Mammary epithelial cell (primary cell): ENCODE measurements around the gene IBTK.

Experiments
- CTCF ChIP-seq, 2 donors: IDR thresholded peaks in 1 of 2; conservative IDR thresholded peaks in 1 of 2; 2 replicates each; pipeline ENCODE4 v1.5.1; 2011 to 2012; ENCODE audit warnings: inconsistent platforms in 2 of 2, low read length in 2 of 2, mild to moderate bottlenecking in 2 of 2, control low read depth in 1 of 2, low read depth in 1 of 2; ENCODE audit not compliant: insufficient read depth in 1 of 2; ENCODE audit errors: extremely low read depth in 1 of 2
- EZH2 ChIP-seq: IDR thresholded peaks from 2 replicates; pipeline ENCODE4 v1.6.1; 2012; ENCODE audit warnings: low read length, inconsistent platforms, borderline replicate concordance

DNA sequence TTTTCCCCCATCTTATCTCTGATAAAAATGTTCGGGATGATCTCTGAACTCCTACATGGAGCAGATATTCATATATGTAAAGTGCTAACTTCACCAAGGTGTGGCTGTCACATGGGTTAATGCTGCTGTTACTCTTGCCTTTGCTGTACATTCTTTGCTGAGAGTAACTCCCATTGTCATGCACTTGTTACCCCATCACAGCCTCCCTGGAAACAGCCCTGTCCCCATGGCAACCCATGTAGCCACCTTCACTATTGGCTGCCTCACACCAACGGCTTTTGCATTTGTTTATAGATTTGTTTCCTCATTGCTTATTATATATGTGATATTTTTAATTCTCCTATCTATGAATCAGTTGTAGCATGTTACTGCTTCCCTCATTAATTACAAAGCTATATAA is 17.3 kb upstream of the IBTK start:
- TF ChIP-seq CTCF (conservative IDR thresholded peaks at IDR 0.05 in 1 of 2, IDR thresholded peaks at IDR 0.05 in 1 of 2; ENCODE audit: extremely low read depth in 1 of 2, insufficient read depth in 1 of 2, low read depth in 1 of 2, low read length in 2 of 2) (no peak), EZH2 (no peak)
